Measurements from ENCODE around the gene CIZ1. TPM values are rescaled to one million over a fixed set of nuclear protein-coding genes. Genes with fewer than 3 reads are reported as not detected.

Gene CIZ1
- total RNA-seq, 1 donor from 2014 or later, result 186 TPM

- Mint-ChIP-seq H3K27me3 (no peaks in the 10 kb centered on the region), H3K36me3 (peaks cover 32% of the 10 kb centered on the region), H3K27ac (no peak overlapping the region), H3K4me3 (no peak overlapping the region), H3K9me3 (no peaks in the 10 kb centered on the region), H3K4me1 (ENCODE audit: unreplicated experiment) (no peaks in the 10 kb centered on the region)
- TF ChIP-seq CTCF (conservative IDR thresholded peaks at IDR 0.05), result no peak
- DNase-seq (ENCODE audit: extremely low spot score, unreplicated experiment), result no peak
These were observed 12.5 kb downstream of the CIZ1 start for GRCh38 chr9:128178806-128179431.

- no peaks in the 10 kb centered on the region for H3K27me3 Mint-ChIP-seq
- H3K36me3 Mint-ChIP-seq, result peaks cover 22% of the 10 kb centered on the region
- H3K9me3 Mint-ChIP-seq, result no peaks in the 10 kb centered on the region
- DNase-seq (ENCODE audit: extremely low spot score, unreplicated experiment), result no peak
- TF ChIP-seq CTCF (conservative IDR thresholded peaks at IDR 0.05), result no peak
- H3K4me1 Mint-ChIP-seq (ENCODE audit: unreplicated experiment), result no peaks in the 10 kb centered on the region
- H3K27ac Mint-ChIP-seq, result peak overlapping the region; percentile 53
- H3K4me3 Mint-ChIP-seq, result no peak overlapping the region
These were observed 15.6 kb downstream of the CIZ1 start for GRCh38 chr9:128175726-128176125.

- Mint-ChIP-seq H3K27me3 (no peaks in the 10 kb centered on the region), H3K4me3 (no peak overlapping the region), H3K27ac (peak overlapping the region; percentile 53), H3K9me3 (no peaks in the 10 kb centered on the region), H3K4me1 (ENCODE audit: unreplicated experiment) (no peaks in the 10 kb centered on the region), H3K36me3 (peaks cover 19% of the 10 kb centered on the region)
- TF ChIP-seq CTCF (conservative IDR thresholded peaks at IDR 0.05), result no peak
- no peak for DNase-seq (ENCODE audit: extremely low spot score, unreplicated experiment)
These were observed 16.2 kb downstream of the CIZ1 start for GRCh38 chr9:128175102-128175563.

DNA sequence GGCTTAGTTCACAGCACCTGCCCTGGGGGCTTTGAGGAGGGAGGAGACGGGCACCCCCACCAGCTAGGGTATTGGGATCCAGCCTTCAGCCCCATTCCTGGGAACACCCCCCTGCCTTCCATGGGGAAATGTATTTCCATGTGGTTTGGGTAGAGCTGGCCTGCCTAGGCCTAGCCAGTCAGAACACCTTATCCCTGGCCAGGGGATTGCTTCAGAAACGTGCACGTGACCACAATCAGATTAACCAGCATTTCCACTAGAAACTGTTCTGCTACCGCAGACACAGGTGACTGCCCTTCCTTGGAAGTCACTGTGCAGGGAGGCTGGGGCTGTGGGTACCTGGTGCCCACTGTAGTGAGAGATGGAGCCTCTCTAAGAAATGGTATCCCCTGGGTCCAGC is 17.3 kb downstream of the CIZ1 start:
- DNase-seq (ENCODE audit: extremely low spot score, unreplicated experiment), result no peak
- no peak overlapping the region for H3K4me3 Mint-ChIP-seq
- H3K36me3 Mint-ChIP-seq, result peaks cover 11% of the 10 kb centered on the region
- no peak for TF ChIP-seq CTCF (conservative IDR thresholded peaks at IDR 0.05)
- no peaks in the 10 kb centered on the region for H3K27me3 Mint-ChIP-seq
- H3K27ac Mint-ChIP-seq, result peak overlapping the region; percentile 36
- H3K4me1 Mint-ChIP-seq (ENCODE audit: unreplicated experiment), result no peaks in the 10 kb centered on the region
- H3K9me3 Mint-ChIP-seq, result no peaks in the 10 kb centered on the region

- H3K9me3 Mint-ChIP-seq, result no peaks in the 10 kb centered on the region
- no peaks in the 10 kb centered on the region for H3K4me1 Mint-ChIP-seq (ENCODE audit: unreplicated experiment)
- H3K27ac Mint-ChIP-seq, result no peak overlapping the region
- DNase-seq (ENCODE audit: extremely low spot score, unreplicated experiment), result no peak
- H3K4me3 Mint-ChIP-seq, result no peak overlapping the region
- no peaks in the 10 kb centered on the region for H3K27me3 Mint-ChIP-seq
- no peak for TF ChIP-seq CTCF (conservative IDR thresholded peaks at IDR 0.05)
- peaks cover 15% of the 10 kb centered on the region for H3K36me3 Mint-ChIP-seq
These were observed 21.4 kb downstream of the CIZ1 start for GRCh38 chr9:128169925-128170324.
